Measurements from ENCODE around the gene TLR10.

TLR10 gene

DNA sequence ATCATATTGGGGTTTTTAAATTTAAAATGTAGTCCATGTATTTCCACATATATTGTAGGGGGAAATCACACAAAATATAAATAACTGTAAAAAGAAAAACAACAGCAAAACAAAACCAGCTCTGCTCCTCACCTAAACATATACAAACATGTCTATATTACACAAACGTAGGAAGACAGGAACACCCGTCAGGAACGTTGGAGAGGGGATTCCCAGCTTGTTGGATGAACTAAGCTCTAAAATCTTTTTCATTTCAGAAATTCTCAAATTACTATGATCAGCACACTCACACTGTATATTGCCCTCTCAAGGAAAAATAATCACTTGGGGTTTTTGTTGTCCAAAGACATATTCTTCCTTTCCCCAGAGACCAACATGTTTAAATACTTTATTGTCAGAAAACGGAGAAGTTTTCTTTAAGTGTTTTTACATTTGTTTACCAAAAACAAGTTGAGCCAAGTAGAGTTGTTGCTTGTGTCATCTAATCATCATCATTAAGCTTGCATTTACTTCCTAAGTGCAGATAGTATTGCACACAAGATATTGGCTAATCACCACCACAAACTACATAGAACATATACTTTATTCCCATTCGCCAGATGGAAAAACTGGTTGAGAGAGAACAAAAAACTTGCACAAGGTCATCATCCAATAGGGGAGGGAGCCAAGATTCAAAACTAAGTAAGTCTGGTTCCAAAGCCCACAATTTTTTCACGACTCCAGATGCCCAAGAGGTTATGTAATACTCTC is 2.4 kb upstream of the TLR10 start:
- Histone ChIP-seq H4K91ac (ENCODE audit: low read depth, low read length, poor library complexity) (no peak overlapping the region), H3K4me3 (ENCODE audit: low read length in 2 of 2) (no peak overlapping the region), H2AK5ac (ENCODE audit: low read depth, low read length) (no peak overlapping the region), H3K79me1 (ENCODE audit: low read depth, low read length) (no peaks in the 10 kb centered on the region), H3K23ac (ENCODE audit: low read depth, low read length, poor library complexity) (no peak overlapping the region), H3K27me3 (ENCODE audit: control insufficient read depth in 3 of 3, insufficient read depth in 3 of 3, low read depth in 1 of 3, low read length in 3 of 3) (peaks cover 0 to 13% (median 0%) of the 10 kb centered on the region in 3 experiments), H2BK120ac (ENCODE audit: low read depth, low read length) (no peak overlapping the region), H3K4me1 (ENCODE audit: control insufficient read depth in 2 of 2, insufficient read depth in 1 of 2, low read depth in 1 of 2, low read length in 2 of 2) (no peaks in the 10 kb centered on the region), H3K36me3 (replicated peaks in 1 of 2; ENCODE audit: control insufficient read depth in 2 of 2, insufficient read depth in 2 of 2, low read length in 2 of 2) (no peaks in the 10 kb centered on the region), H2BK12ac (ENCODE audit: low read length) (no peak overlapping the region), H3K9ac (ENCODE audit: low read depth, low read length, poor library complexity) (no peak overlapping the region), H2AFZ (ENCODE audit: low read length) (no peak overlapping the region), H2BK15ac (ENCODE audit: low read length) (no peak overlapping the region), H4K8ac (ENCODE audit: low read depth, low read length) (no peak overlapping the region), H3K4me2 (ENCODE audit: insufficient read depth, low read length, poor library complexity, severe bottlenecking) (no peak overlapping the region), H3K4ac (ENCODE audit: low read length) (no peak overlapping the region), H3K14ac (ENCODE audit: low read length) (no peak overlapping the region), H3K27ac (replicated peaks; ENCODE audit: low read length) (no peak overlapping the region), H3K18ac (ENCODE audit: low read length) (no peak overlapping the region), H3K9me3 (replicated peaks in 1 of 2; ENCODE audit: control insufficient read depth in 2 of 2, insufficient read depth in 1 of 2, low read depth in 1 of 2, low read length in 2 of 2) (no peaks in the 10 kb centered on the region), H2BK5ac (ENCODE audit: low read length) (no peak overlapping the region)
- no CpG with 5 or more reads among the region's 6 CpGs for WGBS, 2 donors (ENCODE audit: extremely low coverage in 2 of 2, insufficient read length in 2 of 2, insufficient replicate concordance in 1 of 2)
- DNase-seq (ENCODE audit: low spot score), result no peak

DNA sequence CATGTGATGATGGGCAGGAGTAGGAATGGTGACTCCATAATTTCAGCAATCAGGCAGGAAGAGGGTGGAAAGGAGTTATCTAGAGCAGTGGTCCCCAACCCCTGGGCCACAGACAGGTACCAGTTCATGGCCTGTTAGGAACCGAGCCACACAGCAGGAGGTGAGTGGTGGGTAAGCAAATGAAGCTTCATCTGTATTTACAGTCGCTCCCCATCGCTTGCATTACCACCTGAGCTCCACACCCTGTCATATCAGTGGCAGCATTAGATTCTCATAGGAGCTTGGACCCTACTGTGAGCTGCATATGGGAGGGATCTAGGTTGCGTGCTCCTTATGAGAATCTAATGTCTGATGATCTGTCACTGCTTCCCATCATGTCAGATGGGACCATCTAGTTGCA is 1.4 kb upstream of the TLR10 start:
- no CpG with 5 or more reads among the region's 4 CpGs for WGBS, 2 donors (ENCODE audit: extremely low coverage in 2 of 2, insufficient read length in 2 of 2, insufficient replicate concordance in 1 of 2)
- Histone ChIP-seq H2BK120ac (ENCODE audit: low read depth, low read length) (no peak overlapping the region), H2BK5ac (ENCODE audit: low read length) (no peak overlapping the region), H3K27ac (replicated peaks; ENCODE audit: low read length) (no peak overlapping the region), H3K23ac (ENCODE audit: low read depth, low read length, poor library complexity) (no peak overlapping the region), H2BK12ac (ENCODE audit: low read length) (no peak overlapping the region), H3K9me3 (replicated peaks in 1 of 2; ENCODE audit: control insufficient read depth in 2 of 2, insufficient read depth in 1 of 2, low read depth in 1 of 2, low read length in 2 of 2) (no peaks in the 10 kb centered on the region), H3K27me3 (ENCODE audit: control insufficient read depth in 3 of 3, insufficient read depth in 3 of 3, low read depth in 1 of 3, low read length in 3 of 3) (peaks cover 0 to 10% (median 0%) of the 10 kb centered on the region in 3 experiments), H4K8ac (ENCODE audit: low read depth, low read length) (no peak overlapping the region), H3K4me3 (ENCODE audit: low read length in 2 of 2) (no peak overlapping the region), H3K9ac (ENCODE audit: low read depth, low read length, poor library complexity) (no peak overlapping the region), H3K18ac (ENCODE audit: low read length) (no peak overlapping the region), H2BK15ac (ENCODE audit: low read length) (no peak overlapping the region), H3K4ac (ENCODE audit: low read length) (no peak overlapping the region), H4K91ac (ENCODE audit: low read depth, low read length, poor library complexity) (no peak overlapping the region), H3K79me1 (ENCODE audit: low read depth, low read length) (no peaks in the 10 kb centered on the region), H3K4me1 (ENCODE audit: control insufficient read depth in 2 of 2, insufficient read depth in 1 of 2, low read depth in 1 of 2, low read length in 2 of 2) (no peaks in the 10 kb centered on the region), H3K14ac (ENCODE audit: low read length) (no peak overlapping the region), H3K4me2 (ENCODE audit: insufficient read depth, low read length, poor library complexity, severe bottlenecking) (no peak overlapping the region), H2AK5ac (ENCODE audit: low read depth, low read length) (no peak overlapping the region), H2AFZ (ENCODE audit: low read length) (no peak overlapping the region), H3K36me3 (replicated peaks in 1 of 2; ENCODE audit: control insufficient read depth in 2 of 2, insufficient read depth in 2 of 2, low read length in 2 of 2) (no peaks in the 10 kb centered on the region)
- DNase-seq (ENCODE audit: low spot score), result no peak

DNA sequence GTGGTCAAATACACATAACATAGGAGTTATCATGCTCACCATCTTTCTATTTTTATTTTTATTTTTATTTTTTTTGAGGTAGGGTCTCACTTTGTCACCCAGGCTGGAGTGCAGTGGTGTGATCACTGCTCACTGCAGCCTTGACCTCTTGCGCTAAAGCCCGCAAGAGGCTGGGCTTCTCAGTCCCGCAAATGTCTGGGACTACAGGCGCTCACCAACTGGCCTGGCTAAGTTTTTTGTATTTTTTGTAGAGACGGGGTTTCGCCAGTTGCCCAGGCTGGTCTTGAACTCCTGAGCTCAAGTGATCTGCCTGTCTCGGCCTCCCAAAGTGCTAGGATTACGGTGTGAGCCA is 295 bp upstream of the TLR10 start:
- DNase-seq (ENCODE audit: low spot score), result no peak
- Histone ChIP-seq H2BK5ac (ENCODE audit: low read length) (no peak overlapping the region), H3K9ac (ENCODE audit: low read depth, low read length, poor library complexity) (no peak overlapping the region), H3K4me1 (ENCODE audit: control insufficient read depth in 2 of 2, insufficient read depth in 1 of 2, low read depth in 1 of 2, low read length in 2 of 2) (no peaks in the 10 kb centered on the region), H3K4me2 (ENCODE audit: insufficient read depth, low read length, poor library complexity, severe bottlenecking) (no peak overlapping the region), H3K36me3 (replicated peaks in 1 of 2; ENCODE audit: control insufficient read depth in 2 of 2, insufficient read depth in 2 of 2, low read length in 2 of 2) (no peaks in the 10 kb centered on the region), H4K91ac (ENCODE audit: low read depth, low read length, poor library complexity) (no peak overlapping the region), H2BK15ac (ENCODE audit: low read length) (no peak overlapping the region), H3K4me3 (ENCODE audit: low read length in 2 of 2) (no peak overlapping the region), H2AK5ac (ENCODE audit: low read depth, low read length) (no peak overlapping the region), H3K27me3 (ENCODE audit: control insufficient read depth in 3 of 3, insufficient read depth in 3 of 3, low read depth in 1 of 3, low read length in 3 of 3) (peaks cover 0 to 10% (median 0%) of the 10 kb centered on the region in 3 experiments), H3K14ac (ENCODE audit: low read length) (no peak overlapping the region), H3K9me3 (replicated peaks in 1 of 2; ENCODE audit: control insufficient read depth in 2 of 2, insufficient read depth in 1 of 2, low read depth in 1 of 2, low read length in 2 of 2) (no peaks in the 10 kb centered on the region), H2BK12ac (ENCODE audit: low read length) (no peak overlapping the region), H2BK120ac (ENCODE audit: low read depth, low read length) (no peak overlapping the region), H3K23ac (ENCODE audit: low read depth, low read length, poor library complexity) (no peak overlapping the region), H3K27ac (replicated peaks; ENCODE audit: low read length) (no peak overlapping the region), H2AFZ (ENCODE audit: low read length) (no peak overlapping the region), H3K18ac (ENCODE audit: low read length) (no peak overlapping the region), H4K8ac (ENCODE audit: low read depth, low read length) (no peak overlapping the region), H3K4ac (ENCODE audit: low read length) (no peak overlapping the region), H3K79me1 (ENCODE audit: low read depth, low read length) (no peaks in the 10 kb centered on the region)
- no CpG with 5 or more reads among the region's 8 CpGs for WGBS, 2 donors (ENCODE audit: extremely low coverage in 2 of 2, insufficient read length in 2 of 2, insufficient replicate concordance in 1 of 2)

DNA sequence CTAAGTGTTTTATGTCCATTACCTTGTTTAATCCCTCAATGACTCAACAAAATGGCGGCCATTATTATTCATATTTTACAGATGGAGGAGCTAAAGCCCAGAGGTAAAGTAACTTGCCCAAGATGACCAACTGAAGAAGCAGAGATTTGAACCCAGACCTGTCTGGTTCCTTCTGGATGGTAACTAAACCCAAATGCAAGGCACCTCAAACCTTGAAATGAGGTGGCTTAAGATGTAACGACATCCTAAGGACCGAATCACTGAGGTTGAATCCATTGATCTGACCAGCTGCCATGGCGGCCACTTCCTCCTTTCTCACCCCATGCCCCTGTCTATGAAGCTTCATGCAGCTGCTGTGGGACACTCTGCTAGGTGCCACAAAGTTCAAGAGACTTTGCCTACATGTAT is 932 bp downstream of the TLR10 start:
- H3K27ac ChIP-seq (replicated peaks; ENCODE audit: low read length), result no peak overlapping the region
- H3K23ac ChIP-seq (ENCODE audit: low read depth, low read length, poor library complexity), result no peak overlapping the region
- H3K18ac ChIP-seq (ENCODE audit: low read length), result no peak overlapping the region
- no peaks in the 10 kb centered on the region for H3K79me1 ChIP-seq (ENCODE audit: low read depth, low read length)
- no peak overlapping the region for H2AFZ ChIP-seq (ENCODE audit: low read length)
- H3K4me3 ChIP-seq (ENCODE audit: low read length in 2 of 2), result no peak overlapping the region
- H2BK5ac ChIP-seq (ENCODE audit: low read length), result no peak overlapping the region
- H3K36me3 ChIP-seq (replicated peaks in 1 of 2; ENCODE audit: control insufficient read depth in 2 of 2, insufficient read depth in 2 of 2, low read length in 2 of 2), result no peaks in the 10 kb centered on the region
- no peaks in the 10 kb centered on the region for H3K9me3 ChIP-seq (replicated peaks in 1 of 2; ENCODE audit: control insufficient read depth in 2 of 2, insufficient read depth in 1 of 2, low read depth in 1 of 2, low read length in 2 of 2)
- no peaks in the 10 kb centered on the region for H3K4me1 ChIP-seq (ENCODE audit: control insufficient read depth in 2 of 2, insufficient read depth in 1 of 2, low read depth in 1 of 2, low read length in 2 of 2)
- H2BK120ac ChIP-seq (ENCODE audit: low read depth, low read length), result no peak overlapping the region
- no peak overlapping the region for H2AK5ac ChIP-seq (ENCODE audit: low read depth, low read length)
- H4K91ac ChIP-seq (ENCODE audit: low read depth, low read length, poor library complexity), result no peak overlapping the region
- H3K4me2 ChIP-seq (ENCODE audit: insufficient read depth, low read length, poor library complexity, severe bottlenecking), result no peak overlapping the region
- peaks cover 0 to 10% (median 0%) of the 10 kb centered on the region in 3 experiments for H3K27me3 ChIP-seq (ENCODE audit: control insufficient read depth in 3 of 3, insufficient read depth in 3 of 3, low read depth in 1 of 3, low read length in 3 of 3)
- H3K4ac ChIP-seq (ENCODE audit: low read length), result no peak overlapping the region
- no peak overlapping the region for H3K14ac ChIP-seq (ENCODE audit: low read length)
- no peak overlapping the region for H2BK15ac ChIP-seq (ENCODE audit: low read length)
- H3K9ac ChIP-seq (ENCODE audit: low read depth, low read length, poor library complexity), result no peak overlapping the region
- no CpG with 5 or more reads among the region's 4 CpGs for WGBS, 2 donors (ENCODE audit: extremely low coverage in 2 of 2, insufficient read length in 2 of 2, insufficient replicate concordance in 1 of 2)
- no peak overlapping the region for H4K8ac ChIP-seq (ENCODE audit: low read depth, low read length)
- no peak for DNase-seq (ENCODE audit: low spot score)
- no peak overlapping the region for H2BK12ac ChIP-seq (ENCODE audit: low read length)

Data from neuronal stem cell (in vitro differentiated cells).